T-cell (primary cell): ENCODE measurements around the gene BTBD10. TPM values are rescaled to one million over a fixed set of nuclear protein-coding genes. Genes with fewer than 3 reads are reported as not detected.

Experiments
- ATAC-seq, 4 experiments: fragments of 200-7000 bp in 3 of 4; fragments of 150-1000 bp in 1 of 4; cut with Tn5 transposase; replicated peaks in 1 of 4; 1 replicate in 3 of 4; 2 replicates in 1 of 4; pipeline ENCODE4 v1.10.0; 2021; ENCODE audit warnings: moderate library complexity in 3 of 4, mild to moderate bottlenecking in 2 of 4, moderate number of reproducible peaks in 1 of 4
- CTCF ChIA-PET, 2 donors: fragments of 300-600 bp; sonication (Branson Sonifier 250); formaldehyde crosslinking; loops; one replicate each; lab custom pipeline; 2022; ENCODE audit warnings: antibody characterized with exemption in 2 of 2; lab: Charles Lee
- POLR2A ChIA-PET, 2 donors: fragments of 300-600 bp; sonication (Branson Sonifier 250); formaldehyde crosslinking; loops; one replicate each; lab custom pipeline; 2022; ENCODE audit warnings: antibody characterized with exemption in 2 of 2; lab: Charles Lee
- DNase-seq, 35 experiments: peaks; one replicate each; pipeline versions ENCODE4 v3.0.0 to v3.0.0-alpha.2; 2013 to 2023
- H3K27ac ChIP-seq: one replicate; pipeline ENCODE4 v1.5.1; 2013; ENCODE audit warnings: low read length
- H3K27me3 ChIP-seq, 2 experiments: replicated peaks in 1 of 2; 1 replicate in 1 of 2; 2 replicates in 1 of 2; pipeline versions ENCODE4 v1.6.1 to v1.7.0; 2013; ENCODE audit warnings: low read length in 1 of 2, mixed read lengths in 1 of 2; ENCODE audit not compliant: control insufficient read depth in 2 of 2, insufficient read depth in 2 of 2; ENCODE audit errors: extremely low read depth in 1 of 2
- H3K36me3 ChIP-seq, 2 donors: 1 replicate in 1 of 2; 2 replicates in 1 of 2; pipeline versions ENCODE4 v1.6.1 to v1.7.0; 2013; ENCODE audit warnings: low read length in 1 of 2; ENCODE audit not compliant: control insufficient read depth in 2 of 2, insufficient read depth in 1 of 2; ENCODE audit errors: extremely low read depth in 1 of 2
- H3K4me1 ChIP-seq, 2 experiments: 1 replicate in 1 of 2; 2 replicates in 1 of 2; pipeline versions ENCODE4 v1.6.1 to v1.7.0; 2013; ENCODE audit warnings: low read length in 2 of 2, mixed read lengths in 1 of 2; ENCODE audit not compliant: insufficient read depth in 2 of 2, control insufficient read depth in 1 of 2; ENCODE audit errors: extremely low read depth in 1 of 2
- H3K4me3 ChIP-seq, 2 donors: 1 replicate in 1 of 2; 2 replicates in 1 of 2; pipeline versions ENCODE4 v1.5.1 to v1.7.0; 2013; ENCODE audit warnings: mild to moderate bottlenecking in 2 of 2, low read length in 1 of 2, moderate library complexity in 1 of 2; ENCODE audit not compliant: control insufficient read depth in 1 of 2; ENCODE audit errors: extremely low read depth in 1 of 2
- H3K9me3 ChIP-seq: 2 replicates; pipeline ENCODE4 v1.7.0; 2013
- H3K27ac Mint-ChIP-seq, 2 donors: one replicate each; pipeline ENCODE4 v1.8.0; 2020 to 2021; ENCODE audit warnings: mild to moderate bottlenecking in 2 of 2, mixed read lengths in 2 of 2
- H3K27me3 Mint-ChIP-seq, 2 donors: one replicate each; pipeline ENCODE4 v1.8.0; 2021 to 2022; ENCODE audit warnings: mixed read lengths in 2 of 2
- H3K36me3 Mint-ChIP-seq: one replicate; pipeline ENCODE4 v1.8.0; 2021; ENCODE audit warnings: mixed read lengths
- H3K4me1 Mint-ChIP-seq, 3 donors: one replicate each; pipeline ENCODE4 v1.8.0; 2020 to 2022; ENCODE audit warnings: mixed read lengths in 3 of 3, mild to moderate bottlenecking in 1 of 3
- H3K4me3 Mint-ChIP-seq, 3 donors: one replicate each; pipeline ENCODE4 v1.8.0; 2020 to 2022; ENCODE audit warnings: mild to moderate bottlenecking in 3 of 3, mixed read lengths in 3 of 3, moderate library complexity in 3 of 3
- H3K9me3 Mint-ChIP-seq, 3 donors: one replicate each; pipeline ENCODE4 v1.8.0; 2020 to 2022; ENCODE audit warnings: mixed read lengths in 3 of 3
- WGBS: methylation state at CpG from one replicate; pipeline ENCODE4 v1.1.5; 2013; ENCODE audit warnings: missing lambda C conversion rate; ENCODE audit not compliant: insufficient coverage; 5-methylcytosine and 5-hydroxymethylcytosine counted together
- total RNA-seq, 35 experiments: library from RNA in 6 of 35; stranded (reverse) in 6 of 35; fragments of 120-200 nt in 1 of 35; gene quantifications; one replicate each; pipeline versions ENCODE4 v1.2.1 to v1.2.4 and lab custom pipeline; 2013 to 2026

The BTBD10 gene
- total RNA-seq, 5 donors from 2014 or later (not counting 1 experiment from before 2014, with no cell fraction given), result 15.9 to 19.3 (median 18.8) TPM

GRCh38 chr11:13465909-13466371 lies 2.9 kb upstream of the BTBD10 start:
- H3K9me3 Mint-ChIP-seq, result no peaks in the 10 kb centered on the region

DNA sequence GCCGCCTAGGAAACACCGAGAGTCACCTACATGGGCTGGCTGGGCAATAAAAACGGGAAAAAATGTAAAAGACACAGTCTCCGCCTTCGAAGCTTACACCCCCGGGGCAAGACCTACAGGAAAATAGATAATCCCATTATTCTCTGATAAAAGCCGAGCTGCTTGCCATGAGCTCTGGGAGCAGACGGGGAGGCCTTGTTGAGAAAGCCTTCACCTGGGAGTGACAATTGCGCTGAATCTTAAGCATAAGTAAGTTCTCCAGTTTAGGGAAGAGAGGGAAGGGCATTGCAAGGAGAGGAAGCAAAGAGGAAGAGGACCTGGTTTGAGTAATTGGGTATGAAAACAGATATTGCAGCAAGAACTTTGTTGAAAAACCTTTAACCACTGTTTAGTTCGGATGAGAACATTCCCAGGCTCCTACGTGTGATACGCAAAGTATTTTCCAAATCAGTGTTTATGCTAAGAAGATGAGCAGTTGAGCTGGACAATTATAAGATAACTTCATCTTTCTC lies 813 bp upstream of the BTBD10 start:
- Histone ChIP-seq H3K36me3 (no peaks in the 10 kb centered on the region), H3K4me3 (peak overlapping the region; percentile 89 to 92), H3K27me3 (peaks cover 0 to 2% of the 10 kb centered on the region in 2 experiments), H3K27ac (peak overlapping the region; percentile 82), H3K9me3 (no peaks in the 10 kb centered on the region), H3K4me1 (peaks cover 9 to 12% of the 10 kb centered on the region in 2 experiments)
- H3K36me3 Mint-ChIP-seq, result peaks cover 11% of the 10 kb centered on the region
- peaks cover 41 to 45% (median 42%) of the 10 kb centered on the region in 3 donors for H3K4me1 Mint-ChIP-seq
- H3K4me3 Mint-ChIP-seq, result peak overlapping the region; percentile 98 to 100 (median 99)
- peak overlapping the region; percentile 96 to 99 for H3K27ac Mint-ChIP-seq
- WGBS, result 31% methylated on average over 9 of the region's 12 CpGs
- DNase-seq (no peak), ATAC-seq (no peak)
- H3K27me3 Mint-ChIP-seq, result no peaks in the 10 kb centered on the region
- CTCF ChIA-PET, result interaction anchor here in 1 of 2 donors (1.9 kb wide), 1 partner anchor 23 kb away, joined by 5 read pairs; no protein-coding TSS in a partner anchor
- POLR2A ChIA-PET, result interaction anchor here (0.6 to 1.0 kb wide), 3 partner anchors 31 to 784 kb away, joined by 3 to 4 read pairs (median 3); no protein-coding TSS in a partner anchor
- H3K9me3 Mint-ChIP-seq, result no peaks in the 10 kb centered on the region

More at GRCh38 chr11:13465909-13466371, 2.9 kb upstream of the BTBD10 start:
- Histone ChIP-seq H3K9me3 (no peaks in the 10 kb centered on the region), H3K36me3 (no peaks in the 10 kb centered on the region), H3K27ac (no peak overlapping the region), H3K27me3 (peaks cover 2 to 5% of the 10 kb centered on the region in 2 experiments), H3K4me3 (no peak overlapping the region), H3K4me1 (peaks cover 9 to 12% of the 10 kb centered on the region in 2 experiments)
- Mint-ChIP-seq H3K4me1 (peaks cover 29 to 31% (median 30%) of the 10 kb centered on the region in 3 donors), H3K4me3 (no peak overlapping the region), H3K27ac (no peak overlapping the region), H3K36me3 (no peaks in the 10 kb centered on the region), H3K27me3 (peaks cover 12 to 14% of the 10 kb centered on the region in 2 donors)
- ATAC-seq, result no peak
- ChIA-PET POLR2A (interaction anchor here in 1 of 2 donors (0.6 to 0.7 kb wide), 2 partner anchors 12 to 73 kb away, joined by 3 to 5 read pairs; no protein-coding TSS in a partner anchor), CTCF (interaction anchor here (0.7 to 1.9 kb wide), 5 partner anchors 21 to 256 kb away, joined by 3 to 9 read pairs (median 3); no protein-coding TSS in a partner anchor)
- 0% methylated on average over 2 of the region's 6 CpGs for WGBS
- DNase-seq, result peak in 1 of 35 experiments; percentile 45

DNA sequence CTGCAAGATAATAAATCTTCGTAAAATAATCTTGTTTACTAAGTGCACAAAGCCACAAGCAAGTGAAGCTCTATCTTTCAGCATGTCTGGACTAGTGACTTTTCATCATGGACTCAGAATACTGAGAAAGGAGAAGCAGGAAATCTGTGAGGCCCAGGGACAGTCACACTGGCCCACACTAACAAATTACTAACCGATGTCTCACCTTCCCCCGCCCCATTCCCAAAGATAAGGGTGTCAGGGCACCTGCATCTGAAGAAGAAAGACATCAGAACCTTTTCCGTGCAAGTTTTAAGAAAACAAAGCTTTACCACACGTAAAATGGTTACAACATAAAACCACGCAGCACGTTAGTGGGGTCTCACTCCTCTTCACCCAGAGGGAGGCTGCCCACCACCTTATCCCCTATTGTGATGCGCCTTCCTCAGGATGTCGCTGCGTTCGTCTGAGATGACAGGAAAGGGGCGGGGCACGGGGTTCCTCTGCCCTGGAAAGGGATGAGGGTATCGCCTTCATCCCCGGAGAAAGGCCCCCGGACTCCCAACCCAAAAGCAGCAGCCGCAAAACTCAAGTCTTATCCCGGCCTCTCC lies 616 bp downstream of the BTBD10 start:
- Mint-ChIP-seq H3K9me3 (no peaks in the 10 kb centered on the region), H3K27me3 (no peaks in the 10 kb centered on the region), H3K36me3 (peaks cover 11% of the 10 kb centered on the region), H3K27ac (peak overlapping the region; percentile 96 to 99), H3K4me3 (peak overlapping the region; percentile 98 to 100 (median 99)), H3K4me1 (peaks cover 51 to 55% (median 54%) of the 10 kb centered on the region in 3 donors)
- H3K4me3 ChIP-seq, result peak overlapping the region; percentile 89 to 92
- ATAC-seq (peak; percentile 39 to 42 (median 41)), DNase-seq (peak in 30 of 35 experiments; percentile 19 to 65 (median 33))
- 0% methylated on average over 11 of the region's 18 CpGs for WGBS
- H3K36me3 ChIP-seq, result no peaks in the 10 kb centered on the region
- H3K27ac ChIP-seq, result peak overlapping the region; percentile 82
- POLR2A ChIA-PET, result interaction anchor here (0.6 to 1.0 kb wide), 3 partner anchors 12 to 1018 kb away, joined by 3 to 4 read pairs (median 4); no protein-coding TSS in a partner anchor
- H3K9me3 ChIP-seq, result no peaks in the 10 kb centered on the region
- H3K27me3 ChIP-seq, result no peaks in the 10 kb centered on the region
- H3K4me1 ChIP-seq, result peaks cover 9 to 12% of the 10 kb centered on the region in 2 experiments
- CTCF ChIA-PET, result interaction anchor here in 1 of 2 donors (0.8 to 1.9 kb wide), 2 partner anchors 9 to 25 kb away, joined by 3 to 5 read pairs; no protein-coding TSS in a partner anchor

DNA sequence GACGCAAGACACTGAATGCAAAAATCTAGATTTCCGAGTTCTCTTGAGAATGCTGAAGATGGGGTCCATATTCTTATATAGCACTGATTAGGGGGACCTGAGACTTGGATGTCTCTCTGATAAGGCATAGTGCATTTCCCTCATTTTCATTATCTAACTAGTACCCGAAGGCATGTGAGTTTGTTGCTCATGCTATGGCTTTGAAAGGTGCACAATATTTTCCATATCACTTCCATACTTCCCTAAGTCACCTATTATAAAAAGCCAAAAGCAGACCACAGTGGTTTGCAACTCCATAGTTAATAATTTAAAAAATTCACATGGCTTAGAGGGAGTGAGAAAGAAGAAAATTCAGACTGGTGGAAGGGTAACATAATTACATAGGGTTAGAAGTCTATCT lies 1.7 kb downstream of the BTBD10 start:
- peaks cover 11% of the 10 kb centered on the region for H3K36me3 Mint-ChIP-seq
- WGBS, result no CpG with 5 or more reads among the region's 3 CpGs
- H3K9me3 ChIP-seq, result no peaks in the 10 kb centered on the region
- no peak overlapping the region for H3K27ac Mint-ChIP-seq
- H3K4me3 Mint-ChIP-seq, result peak overlapping the region; percentile 98 to 100 (median 99)
- no peaks in the 10 kb centered on the region for H3K36me3 ChIP-seq
- H3K27me3 ChIP-seq, result no peaks in the 10 kb centered on the region
- no peaks in the 10 kb centered on the region for H3K27me3 Mint-ChIP-seq
- ChIA-PET CTCF (interaction anchor here in 1 of 2 donors (0.6 to 1.0 kb wide), 2 partner anchors 21 to 26 kb away, joined by 3 to 4 read pairs; no protein-coding TSS in a partner anchor), POLR2A (interaction anchor here in 1 of 2 donors (0.7 kb wide), 1 partner anchor 42 kb away, joined by 8 read pairs; no protein-coding TSS in a partner anchor)
- H3K9me3 Mint-ChIP-seq, result no peaks in the 10 kb centered on the region
- H3K27ac ChIP-seq, result no peak overlapping the region
- no peak overlapping the region for H3K4me3 ChIP-seq
- DNase-seq (no peak), ATAC-seq (no peak)
- H3K4me1 Mint-ChIP-seq, result peaks cover 55 to 58% (median 58%) of the 10 kb centered on the region in 3 donors
- H3K4me1 ChIP-seq, result peaks cover 9 to 12% of the 10 kb centered on the region in 2 experiments

- Mint-ChIP-seq H3K9me3 (peaks cover 0 to 17% (median 4%) of the 10 kb centered on the region in 3 donors), H3K4me3 (peak overlapping the region in 1 of 3 donors; percentile 27), H3K4me1 (peaks cover 63 to 66% (median 63%) of the 10 kb centered on the region in 3 donors), H3K27ac (no peak overlapping the region), H3K36me3 (peaks cover 42% of the 10 kb centered on the region), H3K27me3 (no peaks in the 10 kb centered on the region)
- ATAC-seq (peak in 1 of 4 experiments; percentile 51), DNase-seq (peak in 1 of 35 experiments; percentile 8)
- no CpG with 5 or more reads among the region's 2 CpGs for WGBS
- POLR2A ChIA-PET, result interaction anchor here in 1 of 2 donors (0.7 kb wide), 1 partner anchor 12 kb away, joined by 4 read pairs; no protein-coding TSS in a partner anchor
- Histone ChIP-seq H3K4me3 (no peak overlapping the region), H3K27me3 (no peaks in the 10 kb centered on the region), H3K4me1 (peaks cover 4 to 6% of the 10 kb centered on the region in 2 experiments), H3K36me3 (no peaks in the 10 kb centered on the region), H3K9me3 (no peaks in the 10 kb centered on the region), H3K27ac (no peak overlapping the region)
- CTCF ChIA-PET, result no interaction called here
Observed at GRCh38 chr11:13450832-13451397, 12.1 kb downstream of the BTBD10 start.
